HepG2 (cell line): ENCODE measurements around the gene MRPL34. TPM values are rescaled to one million over a fixed set of nuclear protein-coding genes. Genes with fewer than 3 reads are reported as not detected.

Experiments used
- ELF1 ChIP-seq: sonication (generic); formaldehyde crosslinking; IDR thresholded peaks from 2 replicates; pipeline ENCODE4 v1.4.0; 2020; ENCODE audit warnings: missing genetic modification reagents
- KMT2B ChIP-seq: IDR thresholded peaks from 2 replicates; pipeline ENCODE4 v1.6.1; 2016; ENCODE audit warnings: missing genetic modification reagents, missing compliant biosample characterization
- STAG1 ChIP-seq: sonication (generic); formaldehyde crosslinking; IDR thresholded peaks from 2 replicates; pipeline ENCODE4 v1.4.0; 2020; ENCODE audit warnings: missing genetic modification reagents
- TBP ChIP-seq: sonication (generic); formaldehyde crosslinking; IDR thresholded peaks from 2 replicates; pipeline ENCODE4 v1.5.0; 2020; ENCODE audit warnings: missing genetic modification reagents
- ZFX ChIP-seq: sonication (generic); formaldehyde crosslinking; IDR thresholded peaks from 2 replicates; pipeline ENCODE4 v1.4.0; 2020; ENCODE audit warnings: mild to moderate bottlenecking, low read depth, missing genetic modification reagents, moderate library complexity
- polyA plus RNA-seq, 8 experiments: library from polyadenylated mRNA; depleted of rRNA in 3 of 8; stranded (reverse) in 7 of 8; unstranded in 1 of 8; fragments of >200 nt; fragmentation: Illumina TruSeq in 4 of 8; extraction: Trizol in 4 of 8; gene quantifications; 2 replicates each; pipeline versions ENCODE4 v1.2.1 to v1.2.3, GENCODE V29; 2011 to 2016; ENCODE audit warnings: low read depth in 4 of 8, missing spikeins in 1 of 8, mixed read lengths in 1 of 8; ENCODE audit not compliant: insufficient read depth in 1 of 8
- total RNA-seq, 5 experiments: library from RNA; depleted of rRNA; stranded (reverse); fragments of >200 nt; fragmentation: Illumina TruSeq; extraction: Trizol; gene quantifications; 2 replicates each; pipeline ENCODE4 v1.2.3, GENCODE V29; 2016; ENCODE audit warnings: low read depth in 1 of 5
- TF ChIP-seq, protein P1 (sequence below): sonication (generic); formaldehyde crosslinking; IDR thresholded peaks from 2 replicates; pipeline ENCODE4 v1.4.0; 2020; ENCODE audit warnings: missing genetic modification reagents, mild to moderate bottlenecking, borderline replicate concordance
- TF ChIP-seq, protein P2 (sequence below): sonication (generic); formaldehyde crosslinking; IDR thresholded peaks from 2 replicates; pipeline ENCODE4 v1.4.0; 2020; ENCODE audit warnings: mild to moderate bottlenecking, missing genetic modification reagents
- TF ChIP-seq, protein P3 (sequence below): sonication (generic); formaldehyde crosslinking; IDR thresholded peaks from 2 replicates; pipeline ENCODE4 v1.5.1; 2020; ENCODE audit warnings: missing genetic modification reagents, mild to moderate bottlenecking, borderline replicate concordance
- TF ChIP-seq, protein P4 (sequence below), 2 experiments: sonication (generic) in 1 of 2; formaldehyde crosslinking in 1 of 2; IDR thresholded peaks; 2 replicates each; pipeline versions ENCODE4 v1.6.1 to v1.9.0; 2014 to 2022; ENCODE audit warnings: antibody characterized with exemption in 1 of 2, borderline replicate concordance in 1 of 2, inconsistent platforms in 1 of 2, low read depth in 1 of 2, missing genetic modification reagents in 1 of 2
- TF ChIP-seq, protein P5 (sequence below): IDR thresholded peaks from 2 replicates; pipeline ENCODE4 v1.6.1; 2018; ENCODE audit warnings: missing genetic modification reagents, mild to moderate bottlenecking, missing compliant biosample characterization
- TF ChIP-seq, protein P6 (sequence below): sonication (generic); formaldehyde crosslinking; IDR thresholded peaks from 2 replicates; pipeline ENCODE4 v1.8.0; 2022; ENCODE audit warnings: missing genetic modification reagents, mild to moderate bottlenecking, moderate library complexity, borderline replicate concordance

MRPL34 gene
- total and polyA plus RNA-seq, 2 of the 13 experiments (the other 11 are each of a cell fraction or from before 2014, with no cell fraction given): 74.0 to 77.3 TPM

DNA sequence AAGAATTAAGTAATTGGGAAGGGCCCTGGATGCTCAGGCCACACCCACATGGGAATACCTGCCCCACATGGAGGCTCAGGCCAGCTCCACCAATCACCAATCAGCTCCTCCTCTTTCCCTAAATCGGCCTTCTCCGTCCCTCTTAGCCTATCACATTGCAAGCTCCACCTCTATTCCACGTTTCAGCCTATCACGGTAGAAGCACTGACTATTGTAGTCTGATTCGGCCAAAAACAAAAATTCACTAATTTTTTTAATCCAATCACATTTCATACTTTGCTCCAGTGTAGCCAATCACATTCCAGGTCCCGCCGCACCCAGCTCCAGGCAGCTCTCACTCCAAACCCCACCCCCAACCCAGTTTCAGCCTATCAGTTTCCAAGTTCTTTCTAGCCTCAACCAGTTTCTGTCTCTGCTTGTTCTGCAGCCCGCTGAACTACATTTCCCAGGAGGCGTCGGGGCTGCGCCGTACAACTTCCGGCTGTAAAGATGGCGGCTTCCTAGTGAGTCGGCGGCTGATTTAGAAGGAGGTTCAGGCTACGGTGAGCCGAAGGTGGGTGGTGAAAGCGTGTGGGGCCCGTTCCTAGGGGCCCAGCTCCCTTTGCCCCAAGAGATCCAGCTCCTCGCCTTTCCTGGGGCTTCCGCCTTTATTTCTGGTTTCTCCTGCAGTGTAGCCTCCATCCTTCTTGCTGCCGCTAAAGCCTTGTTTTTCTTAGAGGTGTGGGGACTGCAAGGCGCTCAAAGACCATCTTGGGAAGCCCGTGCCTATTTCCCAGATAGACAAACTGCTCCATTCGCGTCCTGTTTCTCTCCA, 38.5 kb upstream of the MRPL34 start, which contains the start of gene BABAM1 (continued):
- TF ChIP-seq, protein P1, sequence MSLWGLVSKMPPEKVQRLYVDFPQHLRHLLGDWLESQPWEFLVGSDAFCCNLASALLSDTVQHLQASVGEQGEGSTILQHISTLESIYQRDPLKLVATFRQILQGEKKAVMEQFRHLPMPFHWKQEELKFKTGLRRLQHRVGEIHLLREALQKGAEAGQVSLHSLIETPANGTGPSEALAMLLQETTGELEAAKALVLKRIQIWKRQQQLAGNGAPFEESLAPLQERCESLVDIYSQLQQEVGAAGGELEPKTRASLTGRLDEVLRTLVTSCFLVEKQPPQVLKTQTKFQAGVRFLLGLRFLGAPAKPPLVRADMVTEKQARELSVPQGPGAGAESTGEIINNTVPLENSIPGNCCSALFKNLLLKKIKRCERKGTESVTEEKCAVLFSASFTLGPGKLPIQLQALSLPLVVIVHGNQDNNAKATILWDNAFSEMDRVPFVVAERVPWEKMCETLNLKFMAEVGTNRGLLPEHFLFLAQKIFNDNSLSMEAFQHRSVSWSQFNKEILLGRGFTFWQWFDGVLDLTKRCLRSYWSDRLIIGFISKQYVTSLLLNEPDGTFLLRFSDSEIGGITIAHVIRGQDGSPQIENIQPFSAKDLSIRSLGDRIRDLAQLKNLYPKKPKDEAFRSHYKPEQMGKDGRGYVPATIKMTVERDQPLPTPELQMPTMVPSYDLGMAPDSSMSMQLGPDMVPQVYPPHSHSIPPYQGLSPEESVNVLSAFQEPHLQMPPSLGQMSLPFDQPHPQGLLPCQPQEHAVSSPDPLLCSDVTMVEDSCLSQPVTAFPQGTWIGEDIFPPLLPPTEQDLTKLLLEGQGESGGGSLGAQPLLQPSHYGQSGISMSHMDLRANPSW (CRISPR knock-in tag): no peak; the same call in 1 of the 2 replicates
- TF ChIP-seq ZFX (peak; percentile 47; the same call in 1 of the 2 replicates), KMT2B (peak; percentile 69; the same call in 1 of the 2 replicates), STAG1 (CRISPR knock-in tag) (no peak), ELF1 (CRISPR knock-in tag) (peak; percentile 92), TBP (CRISPR knock-in tag) (no peak)
- TF ChIP-seq, protein P2, sequence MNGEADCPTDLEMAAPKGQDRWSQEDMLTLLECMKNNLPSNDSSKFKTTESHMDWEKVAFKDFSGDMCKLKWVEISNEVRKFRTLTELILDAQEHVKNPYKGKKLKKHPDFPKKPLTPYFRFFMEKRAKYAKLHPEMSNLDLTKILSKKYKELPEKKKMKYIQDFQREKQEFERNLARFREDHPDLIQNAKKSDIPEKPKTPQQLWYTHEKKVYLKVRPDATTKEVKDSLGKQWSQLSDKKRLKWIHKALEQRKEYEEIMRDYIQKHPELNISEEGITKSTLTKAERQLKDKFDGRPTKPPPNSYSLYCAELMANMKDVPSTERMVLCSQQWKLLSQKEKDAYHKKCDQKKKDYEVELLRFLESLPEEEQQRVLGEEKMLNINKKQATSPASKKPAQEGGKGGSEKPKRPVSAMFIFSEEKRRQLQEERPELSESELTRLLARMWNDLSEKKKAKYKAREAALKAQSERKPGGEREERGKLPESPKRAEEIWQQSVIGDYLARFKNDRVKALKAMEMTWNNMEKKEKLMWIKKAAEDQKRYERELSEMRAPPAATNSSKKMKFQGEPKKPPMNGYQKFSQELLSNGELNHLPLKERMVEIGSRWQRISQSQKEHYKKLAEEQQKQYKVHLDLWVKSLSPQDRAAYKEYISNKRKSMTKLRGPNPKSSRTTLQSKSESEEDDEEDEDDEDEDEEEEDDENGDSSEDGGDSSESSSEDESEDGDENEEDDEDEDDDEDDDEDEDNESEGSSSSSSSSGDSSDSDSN (CRISPR knock-in tag): 0 out of 2 replicates have a peak, but pooled peaks have one; percentile 25
- TF ChIP-seq, protein P3, sequence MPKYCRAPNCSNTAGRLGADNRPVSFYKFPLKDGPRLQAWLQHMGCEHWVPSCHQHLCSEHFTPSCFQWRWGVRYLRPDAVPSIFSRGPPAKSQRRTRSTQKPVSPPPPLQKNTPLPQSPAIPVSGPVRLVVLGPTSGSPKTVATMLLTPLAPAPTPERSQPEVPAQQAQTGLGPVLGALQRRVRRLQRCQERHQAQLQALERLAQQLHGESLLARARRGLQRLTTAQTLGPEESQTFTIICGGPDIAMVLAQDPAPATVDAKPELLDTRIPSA: no peak
- TF ChIP-seq, protein P4, sequence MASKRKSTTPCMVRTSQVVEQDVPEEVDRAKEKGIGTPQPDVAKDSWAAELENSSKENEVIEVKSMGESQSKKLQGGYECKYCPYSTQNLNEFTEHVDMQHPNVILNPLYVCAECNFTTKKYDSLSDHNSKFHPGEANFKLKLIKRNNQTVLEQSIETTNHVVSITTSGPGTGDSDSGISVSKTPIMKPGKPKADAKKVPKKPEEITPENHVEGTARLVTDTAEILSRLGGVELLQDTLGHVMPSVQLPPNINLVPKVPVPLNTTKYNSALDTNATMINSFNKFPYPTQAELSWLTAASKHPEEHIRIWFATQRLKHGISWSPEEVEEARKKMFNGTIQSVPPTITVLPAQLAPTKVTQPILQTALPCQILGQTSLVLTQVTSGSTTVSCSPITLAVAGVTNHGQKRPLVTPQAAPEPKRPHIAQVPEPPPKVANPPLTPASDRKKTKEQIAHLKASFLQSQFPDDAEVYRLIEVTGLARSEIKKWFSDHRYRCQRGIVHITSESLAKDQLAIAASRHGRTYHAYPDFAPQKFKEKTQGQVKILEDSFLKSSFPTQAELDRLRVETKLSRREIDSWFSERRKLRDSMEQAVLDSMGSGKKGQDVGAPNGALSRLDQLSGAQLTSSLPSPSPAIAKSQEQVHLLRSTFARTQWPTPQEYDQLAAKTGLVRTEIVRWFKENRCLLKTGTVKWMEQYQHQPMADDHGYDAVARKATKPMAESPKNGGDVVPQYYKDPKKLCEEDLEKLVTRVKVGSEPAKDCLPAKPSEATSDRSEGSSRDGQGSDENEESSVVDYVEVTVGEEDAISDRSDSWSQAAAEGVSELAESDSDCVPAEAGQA (IDR thresholded peaks at IDR 0.05; ENCODE audit: low read depth): peak; percentile 88
- TF ChIP-seq, protein P4 (CRISPR knock-in tag; IDR thresholded peaks at IDR 0.05; ENCODE audit: borderline replicate concordance): no peak
- TF ChIP-seq, protein P5, sequence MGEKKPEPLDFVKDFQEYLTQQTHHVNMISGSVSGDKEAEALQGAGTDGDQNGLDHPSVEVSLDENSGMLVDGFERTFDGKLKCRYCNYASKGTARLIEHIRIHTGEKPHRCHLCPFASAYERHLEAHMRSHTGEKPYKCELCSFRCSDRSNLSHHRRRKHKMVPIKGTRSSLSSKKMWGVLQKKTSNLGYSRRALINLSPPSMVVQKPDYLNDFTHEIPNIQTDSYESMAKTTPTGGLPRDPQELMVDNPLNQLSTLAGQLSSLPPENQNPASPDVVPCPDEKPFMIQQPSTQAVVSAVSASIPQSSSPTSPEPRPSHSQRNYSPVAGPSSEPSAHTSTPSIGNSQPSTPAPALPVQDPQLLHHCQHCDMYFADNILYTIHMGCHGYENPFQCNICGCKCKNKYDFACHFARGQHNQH: 0 out of 2 replicates have a peak, but pooled peaks have one; percentile 46
- TF ChIP-seq, protein P6, sequence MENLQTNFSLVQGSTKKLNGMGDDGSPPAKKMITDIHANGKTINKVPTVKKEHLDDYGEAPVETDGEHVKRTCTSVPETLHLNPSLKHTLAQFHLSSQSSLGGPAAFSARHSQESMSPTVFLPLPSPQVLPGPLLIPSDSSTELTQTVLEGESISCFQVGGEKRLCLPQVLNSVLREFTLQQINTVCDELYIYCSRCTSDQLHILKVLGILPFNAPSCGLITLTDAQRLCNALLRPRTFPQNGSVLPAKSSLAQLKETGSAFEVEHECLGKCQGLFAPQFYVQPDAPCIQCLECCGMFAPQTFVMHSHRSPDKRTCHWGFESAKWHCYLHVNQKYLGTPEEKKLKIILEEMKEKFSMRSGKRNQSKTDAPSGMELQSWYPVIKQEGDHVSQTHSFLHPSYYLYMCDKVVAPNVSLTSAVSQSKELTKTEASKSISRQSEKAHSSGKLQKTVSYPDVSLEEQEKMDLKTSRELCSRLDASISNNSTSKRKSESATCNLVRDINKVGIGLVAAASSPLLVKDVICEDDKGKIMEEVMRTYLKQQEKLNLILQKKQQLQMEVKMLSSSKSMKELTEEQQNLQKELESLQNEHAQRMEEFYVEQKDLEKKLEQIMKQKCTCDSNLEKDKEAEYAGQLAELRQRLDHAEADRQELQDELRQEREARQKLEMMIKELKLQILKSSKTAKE (CRISPR knock-in tag): no peak
